Smooth muscle cell (in vitro differentiated cells): ENCODE data around the gene LARGE2. TPM values are rescaled to one million over a fixed set of nuclear protein-coding genes. Genes with fewer than 3 reads are reported as not detected.

Source experiments
- DNase-seq: peaks from one replicate; lab custom pipeline; 2025; ENCODE audit not compliant: unreplicated experiment; lab: John Stamatoyannopoulos, UW
- H2AFZ ChIP-seq: fragments of 200-600 bp; sonication (generic); 2 replicates; pipeline ENCODE4 v1.6.0; 2016; ENCODE audit warnings: antibody characterized with exemption, low read depth, mild to moderate bottlenecking
- H3F3A ChIP-seq: fragments of 200-600 bp; sonication (generic); 2 replicates; pipeline ENCODE4 v1.6.0; 2017; ENCODE audit warnings: antibody characterized with exemption, low read depth
- H3K27ac ChIP-seq: fragments of 200-600 bp; sonication (generic); 2 replicates; pipeline ENCODE4 v1.5.1; 2016; ENCODE audit warnings: low read depth, mild to moderate bottlenecking
- H3K27me3 ChIP-seq: fragments of 200-600 bp; sonication (generic); 2 replicates; pipeline ENCODE4 v1.6.1; 2016; ENCODE audit warnings: low read depth, mild to moderate bottlenecking
- H3K36me3 ChIP-seq: fragments of 200-600 bp; sonication (generic); 2 replicates; pipeline ENCODE4 v1.5.1; 2016; ENCODE audit warnings: low read depth
- H3K4me1 ChIP-seq: fragments of 200-600 bp; sonication (generic); 2 replicates; pipeline ENCODE4 v1.5.1; 2016; ENCODE audit warnings: low read depth
- H3K4me2 ChIP-seq: fragments of 200-600 bp; sonication (generic); 2 replicates; pipeline ENCODE4 v1.6.0; 2016; ENCODE audit warnings: mild to moderate bottlenecking
- H3K4me3 ChIP-seq: fragments of 200-600 bp; sonication (generic); 2 replicates; pipeline ENCODE4 v1.5.1; 2016; ENCODE audit warnings: mild to moderate bottlenecking
- H3K79me2 ChIP-seq: fragments of 200-600 bp; sonication (generic); 2 replicates; pipeline ENCODE4 v1.6.0; 2016; ENCODE audit warnings: low read depth, mild to moderate bottlenecking
- H3K9ac ChIP-seq: fragments of 200-600 bp; sonication (generic); 2 replicates; pipeline ENCODE4 v1.6.0; 2016; ENCODE audit warnings: low read depth
- H3K9me3 ChIP-seq: fragments of 200-600 bp; sonication (generic); replicated peaks from 2 replicates; pipeline ENCODE4 v1.5.1; 2016; ENCODE audit warnings: low read depth
- H4K20me1 ChIP-seq: fragments of 200-600 bp; sonication (generic); 2 replicates; pipeline ENCODE4 v1.6.0; 2016; ENCODE audit warnings: low read depth
- WGBS: methylation state at CpG from one replicate; pipeline ENCODE4 v1.1.7; 2016; ENCODE audit warnings: low lambda C conversion rate; 5-methylcytosine and 5-hydroxymethylcytosine counted together
- polyA plus RNA-seq: library from polyadenylated mRNA; unstranded; fragments of >200 nt; fragmentation: Nextera tagmentation; extraction: Ambion mirVana; gene quantifications from 2 replicates; pipeline ENCODE4 v1.2.1, GENCODE V29; 2016
- total RNA-seq: library from RNA; depleted of rRNA; stranded (reverse); fragments of >200 nt; gene quantifications from 2 replicates; pipeline ENCODE4 v1.2.3, GENCODE V29; 2014
- TF ChIP-seq, protein P1 (sequence below): fragments of 200-600 bp; sonication (generic); IDR thresholded peaks from 2 replicates; pipeline ENCODE4 v1.5.1; 2017; ENCODE audit warnings: borderline replicate concordance, mild to moderate bottlenecking, antibody characterized with exemption; ENCODE audit not compliant: insufficient read depth, poor library complexity, severe bottlenecking

Gene LARGE2
- total and polyA plus RNA-seq, 2 experiments from 2014 or later = 0.40 to 0.46 TPM

- no peaks in the 10 kb centered on the region for H3K79me2 ChIP-seq
- no peaks in the 10 kb centered on the region for H3K36me3 ChIP-seq
- no peak overlapping the region for H3K27ac ChIP-seq
- H3K4me3 ChIP-seq = no peak overlapping the region
- no peak overlapping the region for H3K4me2 ChIP-seq
- no peak for DNase-seq
- no peaks in the 10 kb centered on the region for H3K9me3 ChIP-seq
- H3K4me1 ChIP-seq = peaks cover 2% of the 10 kb centered on the region
- TF ChIP-seq, protein P1, sequence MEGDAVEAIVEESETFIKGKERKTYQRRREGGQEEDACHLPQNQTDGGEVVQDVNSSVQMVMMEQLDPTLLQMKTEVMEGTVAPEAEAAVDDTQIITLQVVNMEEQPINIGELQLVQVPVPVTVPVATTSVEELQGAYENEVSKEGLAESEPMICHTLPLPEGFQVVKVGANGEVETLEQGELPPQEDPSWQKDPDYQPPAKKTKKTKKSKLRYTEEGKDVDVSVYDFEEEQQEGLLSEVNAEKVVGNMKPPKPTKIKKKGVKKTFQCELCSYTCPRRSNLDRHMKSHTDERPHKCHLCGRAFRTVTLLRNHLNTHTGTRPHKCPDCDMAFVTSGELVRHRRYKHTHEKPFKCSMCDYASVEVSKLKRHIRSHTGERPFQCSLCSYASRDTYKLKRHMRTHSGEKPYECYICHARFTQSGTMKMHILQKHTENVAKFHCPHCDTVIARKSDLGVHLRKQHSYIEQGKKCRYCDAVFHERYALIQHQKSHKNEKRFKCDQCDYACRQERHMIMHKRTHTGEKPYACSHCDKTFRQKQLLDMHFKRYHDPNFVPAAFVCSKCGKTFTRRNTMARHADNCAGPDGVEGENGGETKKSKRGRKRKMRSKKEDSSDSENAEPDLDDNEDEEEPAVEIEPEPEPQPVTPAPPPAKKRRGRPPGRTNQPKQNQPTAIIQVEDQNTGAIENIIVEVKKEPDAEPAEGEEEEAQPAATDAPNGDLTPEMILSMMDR = no peak
- 88% methylated on average over 9 of the region's 9 CpGs for WGBS
- no peak overlapping the region for H3K9ac ChIP-seq
- peaks cover 8% of the 10 kb centered on the region for H3K27me3 ChIP-seq
- H4K20me1 ChIP-seq = no peaks in the 10 kb centered on the region
- H3F3A ChIP-seq = no peaks in the 10 kb centered on the region
- H2AFZ ChIP-seq = no peak overlapping the region
Measured at GRCh38 chr11:45890886-45891550, 31.4 kb upstream of the LARGE2 start.

DNA sequence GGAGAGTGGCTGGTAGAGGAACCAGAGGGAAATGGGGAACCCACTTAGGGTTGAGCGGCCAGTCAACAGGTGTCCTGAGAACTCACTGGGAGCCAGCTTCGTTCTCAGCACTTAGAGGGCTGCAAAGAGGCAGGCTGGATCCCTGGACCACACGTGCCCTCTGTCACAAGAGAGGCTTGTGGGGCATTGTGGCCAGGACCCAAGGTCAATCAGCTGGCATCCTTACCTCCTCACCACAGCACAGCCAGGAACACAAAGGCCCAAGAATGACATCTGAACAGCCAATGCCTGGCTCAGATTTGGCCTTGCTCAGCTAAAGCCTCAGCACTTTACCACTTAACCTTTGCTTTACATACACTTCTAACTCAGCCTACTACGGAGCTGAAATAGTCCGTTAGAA lies 29.6 kb upstream of the LARGE2 start:
- TF ChIP-seq, protein P1 = no peak
- Histone ChIP-seq H4K20me1 (no peaks in the 10 kb centered on the region), H3K27ac (no peak overlapping the region), H3K9me3 (no peaks in the 10 kb centered on the region), H3K9ac (no peak overlapping the region), H3K27me3 (no peaks in the 10 kb centered on the region), H3K4me2 (no peak overlapping the region), H3K4me1 (peaks cover 10% of the 10 kb centered on the region), H3K36me3 (no peaks in the 10 kb centered on the region), H3K79me2 (no peaks in the 10 kb centered on the region), H2AFZ (no peak overlapping the region), H3F3A (no peaks in the 10 kb centered on the region), H3K4me3 (no peak overlapping the region)
- no peak for DNase-seq
- WGBS = 88% methylated on average over 5 of the region's 5 CpGs

- Histone ChIP-seq H3F3A (no peaks in the 10 kb centered on the region), H3K9ac (no peak overlapping the region), H3K27ac (no peak overlapping the region), H3K79me2 (no peaks in the 10 kb centered on the region), H3K27me3 (no peaks in the 10 kb centered on the region), H3K4me1 (peaks cover 19% of the 10 kb centered on the region), H3K4me2 (no peak overlapping the region), H3K36me3 (no peaks in the 10 kb centered on the region), H2AFZ (no peak overlapping the region), H3K9me3 (no peaks in the 10 kb centered on the region), H3K4me3 (no peak overlapping the region), H4K20me1 (no peaks in the 10 kb centered on the region)
- DNase-seq = no peak
- 83% methylated on average over 6 of the region's 6 CpGs for WGBS
- TF ChIP-seq, protein P1 = no peak
Measured at GRCh38 chr11:45894555-45895247, 27.8 kb upstream of the LARGE2 start.
